ENCODE results near the gene TOLLIP. TPM values are rescaled to one million over a fixed set of nuclear protein-coding genes. Genes with fewer than 3 reads are reported as not detected.

The TOLLIP gene
- total RNA-seq, 1 donor from 2014 or later: 42.9 TPM

DNA sequence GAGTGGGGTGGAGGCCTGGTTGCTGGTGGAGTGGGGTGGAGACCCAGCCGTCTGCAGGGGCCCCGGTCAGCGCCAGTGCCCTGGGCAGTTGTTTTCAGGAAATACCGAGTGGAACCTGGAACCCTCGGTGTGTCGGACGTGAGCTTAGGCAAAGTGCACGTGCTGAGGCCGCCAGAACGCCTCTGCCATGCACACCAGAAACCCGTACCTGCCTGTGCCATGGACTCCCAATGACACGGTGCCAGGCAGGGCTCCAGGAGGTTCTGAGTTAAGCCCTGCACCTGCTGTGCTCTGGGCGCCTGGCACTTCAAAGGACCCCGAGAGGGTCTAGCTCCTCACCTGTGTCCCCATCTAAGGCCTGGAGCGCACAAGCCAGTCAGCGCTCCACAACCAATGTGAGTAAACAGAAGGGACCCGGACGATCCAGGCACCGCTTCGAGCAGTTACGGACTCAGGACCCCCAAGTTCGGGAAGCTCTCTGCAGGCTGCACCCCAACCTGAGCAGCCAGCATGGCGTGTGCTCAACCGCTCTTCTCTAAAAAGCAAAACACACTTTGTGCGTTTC is 12.3 kb downstream of the TOLLIP start:
- Mint-ChIP-seq H3K4me1 (ENCODE audit: low read depth) (no peaks in the 10 kb centered on the region), H3K9me3 (no peaks in the 10 kb centered on the region), H3K27me3 (ENCODE audit: insufficient read depth) (no peaks in the 10 kb centered on the region), H3K36me3 (ENCODE audit: low read depth) (peaks cover 4% of the 10 kb centered on the region), H3K27ac (no peak overlapping the region), H3K4me3 (no peak overlapping the region)
- no peak for DNase-seq (ENCODE audit: low spot score)
- intact Hi-C loops (cut with micrococcal nuclease): no loop called here

DNA sequence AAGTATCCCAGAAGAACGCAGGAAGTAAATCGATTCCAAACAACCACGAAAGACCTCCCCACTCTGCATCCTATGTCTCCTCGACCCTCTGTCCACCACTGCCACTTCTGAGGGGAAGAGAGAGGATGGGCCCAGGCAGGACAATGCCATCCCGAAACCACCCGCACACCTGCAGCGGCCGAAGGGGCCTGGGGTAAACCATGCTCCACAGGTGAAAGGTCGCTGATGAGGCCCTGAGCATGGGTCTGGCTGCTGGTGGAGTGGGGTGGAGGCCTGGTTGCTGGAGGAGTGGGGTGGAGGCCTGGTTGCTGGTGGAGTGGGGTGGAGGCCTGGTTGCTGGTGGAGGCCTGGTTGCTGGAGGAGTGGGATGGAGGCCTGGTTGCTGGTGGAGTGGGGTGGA is 13.1 kb downstream of the TOLLIP start:
- Mint-ChIP-seq H3K27me3 (ENCODE audit: insufficient read depth) (no peaks in the 10 kb centered on the region), H3K27ac (no peak overlapping the region), H3K9me3 (no peaks in the 10 kb centered on the region), H3K36me3 (ENCODE audit: low read depth) (peaks cover 4% of the 10 kb centered on the region), H3K4me1 (ENCODE audit: low read depth) (no peaks in the 10 kb centered on the region), H3K4me3 (no peak overlapping the region)
- no peak for DNase-seq (ENCODE audit: low spot score)
- intact Hi-C loops (cut with micrococcal nuclease): no loop called here

DNA sequence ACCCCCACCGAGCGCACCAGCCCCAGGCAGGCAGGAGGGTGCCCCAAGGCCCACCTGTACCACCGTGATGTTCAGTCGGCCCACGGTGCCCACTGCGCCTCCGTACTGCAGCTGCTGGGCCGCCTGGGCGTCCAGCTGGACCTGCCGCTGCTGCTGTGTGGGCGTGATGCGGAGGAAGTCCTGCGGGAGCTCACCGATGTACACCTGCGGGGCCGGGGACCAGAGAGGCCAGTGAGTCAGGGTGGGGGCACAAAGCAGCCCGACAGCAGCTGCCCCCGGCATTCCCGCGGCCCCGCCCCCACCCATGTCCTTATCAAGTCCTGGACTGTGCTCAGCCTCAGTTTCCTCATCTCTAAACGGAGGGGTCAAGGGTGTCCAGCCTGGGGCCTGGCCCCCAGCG is 13.8 kb downstream of the TOLLIP start:
- no peak overlapping the region for H3K27ac Mint-ChIP-seq
- no peak overlapping the region for H3K4me3 Mint-ChIP-seq
- no peaks in the 10 kb centered on the region for H3K9me3 Mint-ChIP-seq
- intact Hi-C loops (cut with micrococcal nuclease): no loop called here
- no peak for DNase-seq (ENCODE audit: low spot score)
- no peaks in the 10 kb centered on the region for H3K27me3 Mint-ChIP-seq (ENCODE audit: insufficient read depth)
- H3K36me3 Mint-ChIP-seq (ENCODE audit: low read depth): peaks cover 4% of the 10 kb centered on the region
- H3K4me1 Mint-ChIP-seq (ENCODE audit: low read depth): no peaks in the 10 kb centered on the region

DNA sequence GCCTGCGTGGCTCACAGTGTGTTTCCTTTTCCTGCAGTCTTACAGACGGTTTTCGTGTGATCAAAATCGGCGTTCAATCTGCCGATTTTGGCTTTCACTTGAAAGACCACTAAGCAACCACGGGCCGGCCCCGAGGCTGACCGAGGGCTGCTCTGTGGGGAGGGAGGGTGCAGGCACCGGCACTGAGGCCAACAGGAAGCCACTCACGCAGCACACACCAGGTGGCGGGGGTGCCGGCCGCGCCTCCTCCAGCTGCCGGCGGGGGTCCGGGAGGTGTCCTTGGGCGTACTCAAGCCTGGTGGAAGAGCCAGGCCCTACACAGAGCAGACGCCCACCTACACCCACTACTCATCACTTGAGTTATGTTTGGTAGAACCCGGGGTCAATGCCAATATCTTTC is 14.3 kb downstream of the TOLLIP start:
- Mint-ChIP-seq H3K27ac (no peak overlapping the region), H3K36me3 (ENCODE audit: low read depth) (peaks cover 4% of the 10 kb centered on the region), H3K9me3 (no peaks in the 10 kb centered on the region), H3K4me3 (no peak overlapping the region), H3K4me1 (ENCODE audit: low read depth) (no peaks in the 10 kb centered on the region), H3K27me3 (ENCODE audit: insufficient read depth) (no peaks in the 10 kb centered on the region)
- intact Hi-C loops (cut with micrococcal nuclease): no loop called here
- DNase-seq (ENCODE audit: low spot score): no peak

DNA sequence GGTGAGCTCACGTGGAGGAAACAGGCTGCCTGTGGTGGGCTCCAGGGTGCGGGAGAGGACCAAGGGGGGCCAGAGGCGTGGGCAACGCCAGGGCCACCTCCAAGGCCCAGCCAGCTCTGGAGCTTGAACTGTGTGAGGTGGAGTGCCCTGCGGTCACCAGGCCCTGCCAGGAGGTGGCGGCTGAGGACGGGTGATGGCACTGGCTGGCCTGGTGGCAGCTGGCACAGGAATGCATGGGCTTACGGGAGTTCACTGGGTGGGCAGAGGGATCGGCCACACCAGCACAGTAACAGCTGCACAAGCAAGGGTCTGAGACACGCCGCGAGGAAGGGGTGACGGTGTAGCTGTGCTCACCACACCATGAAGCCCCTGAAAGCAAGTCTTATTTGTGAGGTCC is 15.8 kb downstream of the TOLLIP start:
- Mint-ChIP-seq H3K36me3 (ENCODE audit: low read depth) (peaks cover 6% of the 10 kb centered on the region), H3K27me3 (ENCODE audit: insufficient read depth) (no peaks in the 10 kb centered on the region), H3K4me1 (ENCODE audit: low read depth) (no peaks in the 10 kb centered on the region), H3K27ac (no peak overlapping the region), H3K9me3 (no peaks in the 10 kb centered on the region), H3K4me3 (no peak overlapping the region)
- intact Hi-C loops (cut with micrococcal nuclease): no loop called here
- DNase-seq (ENCODE audit: low spot score): no peak

DNA sequence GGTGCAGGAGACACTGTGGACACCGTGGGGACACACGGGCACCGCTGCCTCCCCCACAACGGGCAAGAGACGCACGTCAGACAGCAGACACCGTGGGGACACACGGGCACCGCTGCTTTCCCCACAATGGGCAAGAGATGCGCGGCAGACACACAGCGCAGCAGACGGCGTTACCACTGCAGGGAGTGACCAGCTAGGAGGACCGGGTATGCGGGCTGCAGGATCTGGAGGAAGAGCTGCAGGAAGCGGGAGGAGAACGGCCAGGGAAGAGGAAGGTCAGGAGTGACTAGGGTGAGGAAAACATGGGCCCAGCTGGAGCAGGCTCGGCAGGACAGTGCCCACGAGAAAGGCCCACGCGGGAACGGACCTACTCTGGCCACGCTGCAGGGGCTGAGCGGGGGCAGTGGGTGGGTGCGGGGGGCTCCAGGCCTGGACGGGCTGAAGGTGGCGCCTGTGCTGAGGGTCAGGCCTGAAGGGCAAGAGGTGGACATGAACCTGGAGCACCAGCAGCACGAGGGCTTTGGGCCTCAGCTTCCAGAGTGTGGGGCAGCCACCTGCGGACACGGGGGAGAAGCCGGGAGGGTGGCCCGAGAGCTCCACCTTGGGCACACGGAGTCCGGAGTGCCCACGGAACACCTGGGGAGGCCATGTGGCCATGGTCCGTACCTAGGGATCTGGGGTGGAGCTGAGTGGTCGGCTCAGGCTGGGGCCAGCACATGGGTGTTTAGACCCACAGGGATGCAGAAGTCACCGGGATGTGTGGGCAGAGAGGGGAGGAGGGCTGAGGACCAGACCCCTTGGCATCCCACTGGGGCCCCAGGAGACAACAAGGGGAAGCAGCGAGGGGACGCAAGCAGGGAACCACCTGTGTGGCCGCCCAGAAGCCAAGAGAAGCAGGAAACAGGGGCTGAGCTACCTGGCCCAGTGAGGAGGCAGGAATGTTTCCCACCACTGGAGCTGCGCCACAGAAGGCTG is 16.5 kb downstream of the TOLLIP start:
- Mint-ChIP-seq H3K4me3 (no peak overlapping the region), H3K27ac (no peak overlapping the region), H3K36me3 (ENCODE audit: low read depth) (peaks cover 6% of the 10 kb centered on the region), H3K4me1 (ENCODE audit: low read depth) (no peaks in the 10 kb centered on the region), H3K27me3 (ENCODE audit: insufficient read depth) (no peaks in the 10 kb centered on the region), H3K9me3 (no peaks in the 10 kb centered on the region)
- DNase-seq (ENCODE audit: low spot score): no peak
- intact Hi-C loops (cut with micrococcal nuclease): no loop called here

DNA sequence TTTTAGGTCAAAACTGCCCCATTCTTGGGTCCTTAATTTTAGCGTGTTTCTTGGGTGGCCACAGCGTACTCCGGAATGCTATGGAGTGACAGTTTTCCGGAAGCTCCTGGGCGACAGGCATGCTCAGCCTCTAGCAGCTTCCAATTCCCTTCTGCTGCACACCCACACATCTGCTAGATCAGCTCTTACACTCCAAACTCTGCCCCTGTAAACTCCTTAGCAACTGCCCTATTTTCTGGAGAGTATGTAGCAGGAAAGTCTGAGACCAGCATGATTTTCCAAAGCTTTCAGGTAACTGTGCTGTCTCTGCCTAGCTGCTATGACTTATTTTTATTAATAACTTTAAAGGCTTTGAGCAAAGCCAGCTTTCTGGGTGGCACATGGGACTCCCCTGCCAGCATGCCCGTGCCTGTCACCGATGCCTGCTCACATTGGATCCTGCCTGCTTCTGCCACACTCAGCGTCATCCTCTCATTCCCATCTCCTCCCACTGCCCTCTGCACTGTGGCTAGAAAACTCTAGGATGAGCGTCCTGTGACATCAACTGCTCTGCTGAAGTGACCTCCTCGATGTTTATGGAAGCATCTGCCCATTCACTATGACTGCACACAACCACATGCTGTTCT is 17.3 kb downstream of the TOLLIP start:
- Mint-ChIP-seq H3K27ac (no peak overlapping the region), H3K9me3 (no peaks in the 10 kb centered on the region)

DNA sequence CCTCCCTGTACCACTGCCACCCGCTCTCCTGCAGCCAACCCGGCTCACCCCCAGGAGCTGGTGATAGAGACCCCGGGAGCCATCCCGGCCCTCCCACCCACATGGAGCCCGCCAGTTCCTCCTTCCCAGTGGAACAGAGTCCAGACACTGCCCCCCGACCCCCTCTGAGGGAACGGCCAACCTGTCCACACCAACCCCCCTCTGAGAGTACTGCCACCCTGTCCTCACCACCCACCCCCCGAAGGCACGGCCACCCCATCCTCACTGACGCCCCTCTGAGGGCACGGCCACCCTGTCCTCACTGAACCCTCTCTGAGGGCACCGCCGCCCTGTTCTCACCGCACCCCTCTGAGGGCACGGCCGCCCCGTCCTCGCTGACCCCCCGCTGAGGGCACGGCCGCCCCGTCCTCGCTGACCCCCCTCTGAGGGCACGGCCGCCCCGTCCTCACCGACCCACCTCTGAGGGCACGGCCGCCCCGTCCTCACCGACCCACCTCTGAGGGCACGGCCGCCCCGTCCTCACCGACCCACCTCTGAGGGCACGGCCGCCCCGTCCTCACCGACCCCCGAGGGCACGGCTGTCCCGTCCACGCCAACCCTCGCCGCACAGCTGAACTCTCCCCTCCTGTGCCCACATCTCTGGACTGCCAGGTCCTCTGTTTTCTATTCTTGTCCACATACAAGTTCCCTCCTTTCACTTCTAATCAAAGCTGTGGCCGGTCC is 18.0 kb downstream of the TOLLIP start:
- H3K4me3 Mint-ChIP-seq: no peak overlapping the region
- intact Hi-C loops (cut with micrococcal nuclease): no loop called here
- no peaks in the 10 kb centered on the region for H3K9me3 Mint-ChIP-seq
- H3K4me1 Mint-ChIP-seq (ENCODE audit: low read depth): no peaks in the 10 kb centered on the region
- no peak for DNase-seq (ENCODE audit: low spot score)
- H3K36me3 Mint-ChIP-seq (ENCODE audit: low read depth): peaks cover 10% of the 10 kb centered on the region
- H3K27me3 Mint-ChIP-seq (ENCODE audit: insufficient read depth): no peaks in the 10 kb centered on the region
- no peak overlapping the region for H3K27ac Mint-ChIP-seq

More for the DNA sequence above, 17.3 kb downstream of the TOLLIP start:
- Mint-ChIP-seq H3K4me3 (no peak overlapping the region), H3K27me3 (ENCODE audit: insufficient read depth) (no peaks in the 10 kb centered on the region), H3K36me3 (ENCODE audit: low read depth) (peaks cover 6% of the 10 kb centered on the region), H3K4me1 (ENCODE audit: low read depth) (no peaks in the 10 kb centered on the region)
- DNase-seq (ENCODE audit: low spot score): no peak
- intact Hi-C loops (cut with micrococcal nuclease): no loop called here

DNA sequence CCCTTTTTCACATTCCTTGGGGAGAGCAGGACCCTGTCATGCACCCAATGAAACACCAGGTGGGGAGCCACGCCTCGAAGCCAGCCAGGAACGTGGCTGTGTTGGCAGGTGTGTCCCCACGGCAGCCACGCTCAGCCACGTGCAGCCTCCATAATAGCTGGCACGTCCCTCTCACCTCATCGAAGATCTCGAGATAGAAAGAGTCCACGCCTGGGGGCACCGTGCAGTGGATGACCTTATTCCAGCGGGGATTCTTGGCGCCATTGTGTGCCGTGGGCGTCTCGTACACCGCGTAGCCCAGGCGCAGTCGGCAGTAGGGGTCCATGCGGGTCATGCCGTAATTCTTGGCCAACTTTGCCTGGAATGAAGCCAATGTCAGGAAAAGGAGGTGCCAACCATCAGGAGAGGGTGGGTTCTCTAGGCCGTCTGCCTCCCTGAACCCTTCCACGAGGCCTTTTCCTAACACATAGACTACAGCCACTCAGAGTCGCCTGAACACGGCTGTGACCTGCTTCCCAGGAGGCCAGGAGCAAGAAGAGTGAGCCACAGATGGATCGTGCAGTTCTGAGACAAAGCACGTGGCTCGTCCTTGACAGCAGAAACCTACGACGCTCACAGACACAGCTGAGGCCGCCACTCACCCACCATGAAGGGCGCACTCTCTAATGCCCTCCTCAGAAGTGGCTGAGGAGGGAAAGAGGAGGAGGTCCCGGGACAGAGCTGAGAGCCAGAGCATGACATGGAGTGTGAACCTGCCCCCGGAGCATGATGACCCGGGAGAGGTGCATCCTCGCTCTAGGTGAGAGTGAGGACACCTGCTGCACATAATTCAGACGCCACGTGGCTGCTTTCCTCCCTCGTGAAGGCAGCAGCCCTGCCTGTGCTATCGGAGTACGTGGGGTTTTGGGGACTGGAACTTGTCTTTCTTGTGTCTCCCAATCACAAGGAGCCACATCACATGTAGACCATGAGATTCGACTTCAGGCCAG is 19.1 kb downstream of the TOLLIP start:
- DNase-seq (ENCODE audit: low spot score): no peak
- intact Hi-C loops (cut with micrococcal nuclease): no loop called here
- no peaks in the 10 kb centered on the region for H3K27me3 Mint-ChIP-seq (ENCODE audit: insufficient read depth)
- no peak overlapping the region for H3K27ac Mint-ChIP-seq
- H3K9me3 Mint-ChIP-seq: no peaks in the 10 kb centered on the region
- H3K4me3 Mint-ChIP-seq: no peak overlapping the region
- no peaks in the 10 kb centered on the region for H3K4me1 Mint-ChIP-seq (ENCODE audit: low read depth)
- H3K36me3 Mint-ChIP-seq (ENCODE audit: low read depth): peaks cover 14% of the 10 kb centered on the region

DNA sequence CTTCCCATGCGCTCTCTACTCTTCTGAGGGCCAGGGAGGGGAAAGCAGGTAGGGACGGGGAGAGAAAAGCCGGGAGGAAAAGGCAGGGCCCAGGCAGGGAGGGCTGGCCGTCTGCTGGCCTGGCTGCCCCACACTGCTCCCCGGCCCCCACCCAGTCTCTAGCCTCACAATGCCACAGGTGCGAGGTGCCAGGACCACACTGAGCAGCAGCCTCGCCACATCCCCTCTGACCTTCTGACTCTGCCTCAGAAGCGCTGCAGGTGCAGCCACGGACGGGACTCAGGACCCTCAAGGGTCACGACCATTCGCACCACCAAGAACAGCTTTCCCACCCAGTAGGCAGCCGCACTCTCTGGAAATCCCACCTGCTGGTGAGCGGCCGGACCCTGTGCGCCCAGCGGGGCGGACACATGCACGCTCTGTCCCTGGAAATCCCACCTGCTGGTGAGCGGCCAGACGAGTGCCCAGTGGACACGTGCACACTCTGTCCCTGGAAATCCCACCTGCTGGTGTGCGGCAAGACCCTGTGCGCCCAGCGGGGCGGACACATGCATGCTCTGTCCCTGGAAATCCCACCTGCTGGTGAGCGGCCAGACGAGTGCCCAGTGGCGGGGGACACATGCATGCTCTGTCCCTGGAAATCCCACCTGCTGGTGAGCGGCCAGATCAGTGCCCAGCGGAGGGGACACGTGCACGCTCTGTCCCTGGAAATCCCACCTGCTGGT is 20.1 kb downstream of the TOLLIP start:
- Mint-ChIP-seq H3K27ac (no peak overlapping the region), H3K9me3 (no peaks in the 10 kb centered on the region), H3K36me3 (ENCODE audit: low read depth) (peaks cover 18% of the 10 kb centered on the region), H3K27me3 (ENCODE audit: insufficient read depth) (no peaks in the 10 kb centered on the region), H3K4me3 (no peak overlapping the region), H3K4me1 (ENCODE audit: low read depth) (no peaks in the 10 kb centered on the region)
- DNase-seq (ENCODE audit: low spot score): no peak
- intact Hi-C loops (cut with micrococcal nuclease): no loop called here

DNA sequence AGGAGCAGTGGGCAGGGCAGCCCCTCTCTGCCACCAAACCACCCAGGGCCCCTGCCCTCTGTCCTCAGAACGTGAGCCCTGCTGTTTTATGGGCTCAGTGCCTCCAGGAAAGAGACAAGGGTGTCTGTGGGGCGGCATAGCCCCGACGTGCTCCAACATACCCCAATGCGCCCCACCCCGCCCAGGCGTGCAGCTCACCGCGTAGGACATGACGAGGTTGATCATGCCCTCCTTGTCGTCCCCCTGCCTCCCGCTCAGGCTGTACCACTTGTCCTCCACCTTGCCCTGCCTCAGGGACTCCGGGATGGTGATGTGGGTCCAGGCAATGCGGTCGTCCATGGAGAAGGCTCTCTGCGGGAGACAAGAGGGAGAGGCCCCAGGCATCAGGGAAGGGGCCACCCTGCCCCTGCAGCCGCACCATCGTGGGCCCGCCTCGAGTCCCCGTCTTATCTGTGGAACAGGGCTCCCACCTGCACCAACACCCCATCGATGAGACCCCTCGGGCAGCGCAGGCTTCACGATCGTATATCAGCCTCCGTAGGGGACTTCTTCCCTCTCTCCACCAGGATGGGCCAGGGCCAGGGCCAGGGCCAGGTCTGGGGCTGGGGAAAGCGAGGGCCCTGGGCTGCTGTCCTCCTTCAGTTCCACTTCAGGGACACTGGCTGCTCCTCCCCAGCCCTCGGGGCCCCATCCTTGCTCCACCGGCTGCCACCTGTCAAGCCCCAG is 20.8 kb downstream of the TOLLIP start:
- H3K4me3 Mint-ChIP-seq: no peak overlapping the region
- no peaks in the 10 kb centered on the region for H3K27me3 Mint-ChIP-seq (ENCODE audit: insufficient read depth)
- H3K36me3 Mint-ChIP-seq (ENCODE audit: low read depth): peaks cover 18% of the 10 kb centered on the region
- H3K27ac Mint-ChIP-seq: no peak overlapping the region
- intact Hi-C loops (cut with micrococcal nuclease): no loop called here
- no peaks in the 10 kb centered on the region for H3K9me3 Mint-ChIP-seq
- no peak for DNase-seq (ENCODE audit: low spot score)
- H3K4me1 Mint-ChIP-seq (ENCODE audit: low read depth): no peaks in the 10 kb centered on the region
